Endothelial cell of umbilical vein (primary cell): ENCODE data around the gene ZNF304. TPM values are rescaled to one million over a fixed set of nuclear protein-coding genes. Genes with fewer than 3 reads are reported as not detected.

Experiments used
- BruUV-seq: library from RNA; stranded (reverse); fragments of 400-500 nt; replicated peaks from 2 replicates; lab custom pipeline; 2021; lab: Mats Ljungman, UMichigan
- CTCF ChIA-PET: fragments of 300-600, 350-600 bp; sonication (Branson Sonifier 250); formaldehyde crosslinking; loops from one replicate; lab custom pipeline; 2021; ENCODE audit warnings: antibody characterized with exemption, inconsistent platforms; lab: Charles Lee
- POLR2A ChIA-PET: fragments of 300-600, 350-600 bp; sonication (Branson Sonifier 250); formaldehyde crosslinking; loops from one replicate; lab custom pipeline; 2021; ENCODE audit warnings: antibody characterized with exemption, inconsistent platforms; lab: Charles Lee
- DNase-seq: peaks from one replicate; pipeline ENCODE4 v3.0.0-alpha.2; 2011; ENCODE audit warnings: low read depth, low spot score
- FAIRE-seq: peaks from 2 replicates; lab custom pipeline; 2011; peaks lifted over from hg19 to GRCh38; lab: Jason Lieb, UNC
- H2AFZ ChIP-seq: 2 replicates; pipeline ENCODE4 v1.6.0; 2012; ENCODE audit warnings: low read depth, low read length, control low read depth, inconsistent platforms
- H3K27ac ChIP-seq: 2 replicates; pipeline ENCODE4 v1.5.1; 2011; ENCODE audit warnings: low read depth, mild to moderate bottlenecking, control low read depth, low read length, moderate library complexity; ENCODE audit not compliant: insufficient read depth
- H3K27me3 ChIP-seq, 2 experiments: 2 replicates each; pipeline versions ENCODE4 v1.6.0 to v1.6.1; 2011; ENCODE audit warnings: low read length in 2 of 2, mixed read lengths in 1 of 2; ENCODE audit not compliant: control insufficient read depth in 2 of 2, insufficient read depth in 2 of 2
- H3K36me3 ChIP-seq, 2 experiments: 2 replicates in 1 of 2; 3 replicates in 1 of 2; pipeline ENCODE4 v1.5.1; 2011; ENCODE audit warnings: low read length in 2 of 2, mild to moderate bottlenecking in 1 of 2, moderate library complexity in 1 of 2; ENCODE audit not compliant: control insufficient read depth in 2 of 2, insufficient read depth in 2 of 2; ENCODE audit errors: extremely low read depth in 1 of 2
- H3K4me1 ChIP-seq: 3 replicates; pipeline ENCODE4 v1.5.1; 2011; ENCODE audit warnings: mild to moderate bottlenecking, low read length; ENCODE audit not compliant: control insufficient read depth, insufficient read depth; ENCODE audit errors: extremely low read depth
- H3K4me2 ChIP-seq: 2 replicates; pipeline ENCODE4 v1.6.1; 2011; ENCODE audit warnings: low read length, control low read depth, mixed read lengths; ENCODE audit not compliant: insufficient read depth
- H3K4me3 ChIP-seq, 3 experiments: fragments of 200-600 bp in 1 of 3; sonication (generic), shearing (Covaris generic) in 1 of 3; replicated peaks in 1 of 3; 2 replicates each; pipeline ENCODE4 v1.5.1; 2011 to 2016; ENCODE audit warnings: control low read depth in 3 of 3, low read length in 3 of 3, mild to moderate bottlenecking in 2 of 3, inconsistent platforms in 1 of 3, low read depth in 1 of 3, moderate library complexity in 1 of 3; ENCODE audit not compliant: insufficient read depth in 1 of 3
- H3K79me2 ChIP-seq: 2 replicates; pipeline ENCODE4 v1.6.0; 2012; ENCODE audit warnings: low read length, inconsistent platforms; ENCODE audit not compliant: control insufficient read depth, insufficient read depth
- H3K9ac ChIP-seq: replicated peaks from 2 replicates; pipeline ENCODE3; 2011; ENCODE audit warnings: low read length, control low read depth; ENCODE audit not compliant: insufficient read depth; ENCODE audit errors: extremely low read depth
- H3K9me1 ChIP-seq: replicated peaks from 3 replicates; pipeline ENCODE4 v1.6.0; 2011; ENCODE audit warnings: mild to moderate bottlenecking, low read length; ENCODE audit not compliant: control insufficient read depth, insufficient read depth; ENCODE audit errors: extremely low read depth
- H3K9me3 ChIP-seq: replicated peaks from 2 replicates; pipeline ENCODE4 v1.5.1; 2012; ENCODE audit warnings: low read length, inconsistent platforms; ENCODE audit not compliant: control insufficient read depth, insufficient read depth
- H4K20me1 ChIP-seq: replicated peaks from 2 replicates; pipeline ENCODE3; 2011; ENCODE audit warnings: mild to moderate bottlenecking, low read length; ENCODE audit not compliant: control insufficient read depth, insufficient read depth; ENCODE audit errors: extremely low read depth
- EZH2 ChIP-seq: IDR thresholded peaks from 2 replicates; pipeline ENCODE4 v1.6.1; 2012; ENCODE audit warnings: borderline replicate concordance, low read depth, mild to moderate bottlenecking, moderate library complexity, low read length, inconsistent platforms; ENCODE audit not compliant: severe bottlenecking
- FOS ChIP-seq: IDR thresholded peaks from 2 replicates; pipeline ENCODE4 v1.6.1; 2011; ENCODE audit warnings: mild to moderate bottlenecking, low read length, moderate library complexity, borderline replicate concordance; ENCODE audit not compliant: insufficient read depth
- GATA2 ChIP-seq: IDR thresholded peaks from 2 replicates; pipeline ENCODE4 v1.7.0; 2011; ENCODE audit warnings: low read depth, mild to moderate bottlenecking, moderate library complexity, mixed read lengths, low read length; ENCODE audit not compliant: insufficient read length, insufficient read depth
- MAX ChIP-seq: IDR thresholded peaks from 2 replicates; pipeline ENCODE4 v1.6.1; 2011; ENCODE audit not compliant: insufficient read depth, insufficient read length
- MYC ChIP-seq: IDR thresholded peaks from one replicate; pipeline ENCODE4 v1.6.1; 2011; ENCODE audit warnings: mild to moderate bottlenecking, low read depth, low read length
- POLR2AphosphoS5 ChIP-seq: IDR thresholded peaks from 2 replicates; pipeline ENCODE4 v1.6.1; 2012; ENCODE audit warnings: low read depth, mild to moderate bottlenecking, control low read depth, low read length, moderate library complexity; ENCODE audit not compliant: insufficient read depth
- dilution Hi-C: fragments of 300-500 bp; cut with MboI; formaldehyde crosslinking; loops from one replicate; pipeline ENCODE4 v1.15.0; 2019; ENCODE audit warnings: low sequenced_read_pairs; ENCODE audit not compliant: extremely low pct_ligation_motif_present
- intact Hi-C: fragments of 100-400 bp; cut with micrococcal nuclease; formaldehyde crosslinking; loops from one replicate; pipeline ENCODE4 v1.10.0; 2022
- polyA plus RNA-seq, 4 experiments: library from polyadenylated mRNA; depleted of rRNA in 3 of 4; stranded (reverse) in 3 of 4; unstranded in 1 of 4; fragments of >200 nt; gene quantifications; 2 replicates each; pipeline versions ENCODE4 v1.2.1 to v1.2.3, GENCODE V29; 2011 to 2012; ENCODE audit warnings: missing spikeins in 1 of 4
- total RNA-seq: library from RNA; stranded (reverse); gene quantifications from 2 replicates; pipeline ENCODE4 v1.2.3, GENCODE V29; 2021
- TF ChIP-seq, protein P1 (sequence below), 2 donors: IDR thresholded peaks; 1 replicate in 1 of 2; 2 replicates in 1 of 2; pipeline ENCODE4 v1.5.1; 2011; ENCODE audit warnings: low read length in 2 of 2, mild to moderate bottlenecking in 2 of 2, moderate library complexity in 2 of 2, control low read depth in 1 of 2, inconsistent platforms in 1 of 2, low read depth in 1 of 2; ENCODE audit not compliant: insufficient read depth in 1 of 2; ENCODE audit errors: extremely low read depth in 1 of 2

ZNF304 gene
- total and polyA plus RNA-seq, 2 donors (not counting 3 experiments of a cell fraction or from before 2014, with no cell fraction given), result 2.5 to 5.3 TPM

DNA sequence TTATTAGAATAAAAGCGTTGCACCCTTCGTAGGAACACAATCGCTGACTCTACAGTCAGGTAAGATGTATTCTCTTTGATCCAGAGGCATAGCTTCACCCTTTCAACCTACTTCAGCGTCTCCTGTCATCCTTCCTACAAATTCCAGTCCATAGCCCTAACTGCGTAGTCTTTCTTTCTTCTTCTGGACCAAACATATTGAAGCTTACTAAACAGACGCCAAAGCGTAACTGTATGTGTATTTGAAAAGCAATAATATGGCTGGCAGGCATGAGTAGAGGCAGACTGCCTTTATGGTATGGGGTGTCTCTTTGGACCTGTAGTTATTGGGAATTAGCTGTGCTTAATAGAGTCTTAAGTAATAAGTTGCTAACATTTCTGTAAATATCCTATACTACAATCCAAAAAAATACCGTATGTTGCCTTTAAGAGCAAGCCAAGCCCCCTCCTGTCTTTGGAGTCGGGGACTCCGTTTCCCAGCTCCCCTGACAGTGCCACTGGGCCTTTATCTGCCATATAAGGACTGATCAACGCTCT, 38.2 kb downstream of the ZNF304 start:
- ChIA-PET POLR2A (interaction anchor here (0.7 kb wide), 1 partner anchor 39 kb away, joined by 3 read pairs; no protein-coding TSS in a partner anchor), CTCF (interaction anchor here (0.8 to 1.1 kb wide), 6 partner anchors 21 to 98 kb away, joined by 3 to 5 read pairs (median 4); partner anchors contain the start of genes ZNF304 and ZNF419)
- Histone ChIP-seq H3K4me1 (peaks cover 10% of the 10 kb centered on the region), H4K20me1 (no peaks in the 10 kb centered on the region), H3K9ac (peak overlapping the region; percentile 2), H3K36me3 (peaks cover 0 to 3% of the 10 kb centered on the region in 2 experiments), H3K4me3 (peak overlapping the region in 2 of 3 experiments; percentile 9 to 73), H3K9me3 (no peaks in the 10 kb centered on the region), H3K79me2 (peaks cover 3% of the 10 kb centered on the region), H3K27ac (no peak overlapping the region), H3K4me2 (peak overlapping the region; percentile 32), H2AFZ (peak overlapping the region; percentile 97), H3K27me3 (no peaks in the 10 kb centered on the region), H3K9me1 (no peaks in the 10 kb centered on the region)
- BruUV-seq, result TSS peak; percentile 85
- dilution Hi-C loops, result loop anchor here (10.0 kb wide), 1 partner anchor 204 kb away; no protein-coding TSS in a partner anchor
- intact Hi-C loops, result loop anchor here (1.0 kb wide), 7 partner anchors 22 to 225 kb away; partner anchors contain the start of genes TRAPPC2B, ZNF134, ZNF17 and ZNF304
- TF ChIP-seq FOS (no peak), MAX (no peak), POLR2AphosphoS5 (no peak), EZH2 (no peak), GATA2 (no peak), MYC (no peak)
- TF ChIP-seq, protein P1, sequence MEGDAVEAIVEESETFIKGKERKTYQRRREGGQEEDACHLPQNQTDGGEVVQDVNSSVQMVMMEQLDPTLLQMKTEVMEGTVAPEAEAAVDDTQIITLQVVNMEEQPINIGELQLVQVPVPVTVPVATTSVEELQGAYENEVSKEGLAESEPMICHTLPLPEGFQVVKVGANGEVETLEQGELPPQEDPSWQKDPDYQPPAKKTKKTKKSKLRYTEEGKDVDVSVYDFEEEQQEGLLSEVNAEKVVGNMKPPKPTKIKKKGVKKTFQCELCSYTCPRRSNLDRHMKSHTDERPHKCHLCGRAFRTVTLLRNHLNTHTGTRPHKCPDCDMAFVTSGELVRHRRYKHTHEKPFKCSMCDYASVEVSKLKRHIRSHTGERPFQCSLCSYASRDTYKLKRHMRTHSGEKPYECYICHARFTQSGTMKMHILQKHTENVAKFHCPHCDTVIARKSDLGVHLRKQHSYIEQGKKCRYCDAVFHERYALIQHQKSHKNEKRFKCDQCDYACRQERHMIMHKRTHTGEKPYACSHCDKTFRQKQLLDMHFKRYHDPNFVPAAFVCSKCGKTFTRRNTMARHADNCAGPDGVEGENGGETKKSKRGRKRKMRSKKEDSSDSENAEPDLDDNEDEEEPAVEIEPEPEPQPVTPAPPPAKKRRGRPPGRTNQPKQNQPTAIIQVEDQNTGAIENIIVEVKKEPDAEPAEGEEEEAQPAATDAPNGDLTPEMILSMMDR (IDR thresholded peaks at IDR 0.05; ENCODE audit: extremely low read depth in 1 of 2, insufficient read depth in 1 of 2, low read depth in 1 of 2, low read length in 2 of 2), result no peak
- no peak for FAIRE-seq
- no peak for DNase-seq
